Stimulated activated naive CD4-positive, alpha-beta T cell (primary cell): ENCODE measurements around the gene DPYD.

Source experiments
- DNase-seq, 6 experiments: peaks; one replicate each; lab custom pipeline; 2025; lab: John Stamatoyannopoulos, UW

DPYD gene

GRCh38 chr1:97044159-97044760 is 876.6 kb downstream of the DPYD start:
- no peak for DNase-seq

- DNase-seq: no peak
Measured at GRCh38 chr1:97042551-97042950, 878.3 kb downstream of the DPYD start.

GRCh38 chr1:97041026-97041425 is 879.8 kb downstream of the DPYD start:
- no peak for DNase-seq

- DNase-seq: no peak
Measured at GRCh38 chr1:97038410-97038809, 882.4 kb downstream of the DPYD start.

GRCh38 chr1:97034651-97035050 is 886.2 kb downstream of the DPYD start:
- no peak for DNase-seq

- no peak for DNase-seq
Measured at GRCh38 chr1:97033949-97034348, 886.9 kb downstream of the DPYD start.
